ENCODE results near the gene BLTP3A. TPM values are rescaled to one million over a fixed set of nuclear protein-coding genes. Genes with fewer than 3 reads are reported as not detected.

BLTP3A gene
- total and polyA plus RNA-seq, 2 of the 13 experiments (the other 11 are each of a cell fraction or from before 2014, with no cell fraction given): 22.1 to 24.0 TPM

DNA sequence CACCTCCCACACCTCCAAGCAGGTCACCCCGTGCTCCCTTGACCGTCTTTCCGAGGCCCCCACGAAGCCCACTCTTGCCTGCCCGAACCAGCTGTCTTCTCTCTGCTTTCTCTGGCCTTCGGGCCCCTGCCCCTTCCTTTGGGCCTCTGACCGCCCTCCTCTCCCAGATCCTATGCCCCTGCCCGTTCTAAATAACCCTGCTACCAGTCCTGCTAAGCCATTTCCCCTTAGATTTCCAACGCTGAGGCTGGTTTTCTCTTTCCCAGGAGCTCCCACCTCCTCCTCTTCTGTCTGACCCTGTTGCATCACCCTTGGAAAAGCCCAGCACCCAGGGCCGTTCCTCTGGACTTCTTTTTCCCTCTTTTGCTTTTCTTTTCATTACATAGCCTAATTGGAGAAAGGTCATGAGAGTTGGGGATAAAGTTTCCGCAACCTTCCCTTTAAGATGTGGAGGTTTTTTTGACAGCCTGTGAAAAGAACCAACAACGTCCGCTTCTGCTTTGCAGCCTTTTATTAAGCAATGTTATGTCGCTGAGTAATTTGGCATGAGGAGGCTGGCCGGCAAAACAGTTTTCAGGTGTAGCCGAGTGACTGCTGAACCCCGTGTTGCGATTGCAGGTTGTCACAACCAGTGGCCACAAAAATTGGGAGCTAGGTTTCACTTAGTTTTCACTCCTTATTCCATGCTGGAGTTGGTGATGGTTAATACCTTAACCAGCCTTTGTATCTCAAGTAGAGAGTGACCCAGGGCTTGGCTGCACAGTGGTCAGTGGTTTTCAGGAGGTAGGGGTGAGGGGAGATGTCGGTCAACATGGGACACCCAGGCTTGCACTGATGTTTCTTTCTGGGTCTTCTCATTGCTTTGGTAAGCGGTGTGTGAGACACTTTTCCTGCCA, 970 bp downstream of the BLTP3A start (continued):
- TF ChIP-seq SSRP1 (CRISPR knock-in tag; IDR thresholded peaks at IDR 0.05) (peak; percentile 59; the same call in 1 of the 2 replicates), STAG1 (CRISPR knock-in tag; IDR thresholded peaks at IDR 0.05) (no peak), ZNF232 (CRISPR knock-in tag; IDR thresholded peaks at IDR 0.05; ENCODE audit: borderline replicate concordance) (no peak), HDAC1 (CRISPR knock-in tag; IDR thresholded peaks at IDR 0.05) (no peak; the same call in 1 of the 2 replicates), NCOA1 (CRISPR knock-in tag; IDR thresholded peaks at IDR 0.05) (no peak), ZNF788 (CRISPR knock-in tag; IDR thresholded peaks at IDR 0.05; ENCODE audit: borderline replicate concordance) (no peak), KDM1A (CRISPR knock-in tag; IDR thresholded peaks at IDR 0.05) (no peak), ZNF3 (CRISPR knock-in tag; IDR thresholded peaks at IDR 0.05) (no peak; the same call in 1 of the 2 replicates), MEF2D (CRISPR knock-in tag; IDR thresholded peaks at IDR 0.05) (peak; percentile 59; the same call in 1 of the 2 replicates), KLF11 (CRISPR knock-in tag; IDR thresholded peaks at IDR 0.05) (peak; percentile 42; the same call in 1 of the 2 replicates), ZNF235 (CRISPR knock-in tag; IDR thresholded peaks at IDR 0.05; ENCODE audit: borderline replicate concordance) (no peak; the same call in 1 of the 2 replicates), ZNF619 (CRISPR knock-in tag; IDR thresholded peaks at IDR 0.05) (no peak), ZNF792 (CRISPR knock-in tag; IDR thresholded peaks at IDR 0.05) (peak; percentile 9; the same call in 1 of the 2 replicates), JDP2 (CRISPR knock-in tag; IDR thresholded peaks at IDR 0.05; ENCODE audit: borderline replicate concordance) (no peak), ZFP41 (CRISPR knock-in tag; IDR thresholded peaks at IDR 0.05; ENCODE audit: borderline replicate concordance) (no peak), ZNF816 (CRISPR knock-in tag; IDR thresholded peaks at IDR 0.05; ENCODE audit: borderline replicate concordance) (no peak), ZNF121 (CRISPR knock-in tag; IDR thresholded peaks at IDR 0.05) (0 out of 2 replicates have a peak, but pooled peaks have one; percentile 5), HES4 (CRISPR knock-in tag; IDR thresholded peaks at IDR 0.05; ENCODE audit: borderline replicate concordance) (no peak), AKAP8 (CRISPR knock-in tag; IDR thresholded peaks at IDR 0.05) (0 out of 2 replicates have a peak, but pooled peaks have one; percentile 11), CBX5 (CRISPR knock-in tag; IDR thresholded peaks at IDR 0.05; ENCODE audit: borderline replicate concordance) (no peak), IRX3 (CRISPR knock-in tag; IDR thresholded peaks at IDR 0.05; ENCODE audit: borderline replicate concordance, low read depth) (no peak), ZNF274 (CRISPR knock-in tag; IDR thresholded peaks at IDR 0.05) (0 out of 2 replicates have a peak, but pooled peaks have one; percentile 11)
- TF ChIP-seq, protein P1, sequence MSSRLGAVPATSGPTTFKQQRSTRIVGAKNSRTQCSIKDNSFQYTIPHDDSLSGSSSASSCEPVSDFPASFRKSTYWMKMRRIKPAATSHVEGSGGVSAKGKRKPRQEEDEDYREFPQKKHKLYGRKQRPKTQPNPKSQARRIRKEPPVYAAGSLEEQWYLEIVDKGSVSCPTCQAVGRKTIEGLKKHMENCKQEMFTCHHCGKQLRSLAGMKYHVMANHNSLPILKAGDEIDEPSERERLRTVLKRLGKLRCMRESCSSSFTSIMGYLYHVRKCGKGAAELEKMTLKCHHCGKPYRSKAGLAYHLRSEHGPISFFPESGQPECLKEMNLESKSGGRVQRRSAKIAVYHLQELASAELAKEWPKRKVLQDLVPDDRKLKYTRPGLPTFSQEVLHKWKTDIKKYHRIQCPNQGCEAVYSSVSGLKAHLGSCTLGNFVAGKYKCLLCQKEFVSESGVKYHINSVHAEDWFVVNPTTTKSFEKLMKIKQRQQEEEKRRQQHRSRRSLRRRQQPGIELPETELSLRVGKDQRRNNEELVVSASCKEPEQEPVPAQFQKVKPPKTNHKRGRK (CRISPR knock-in tag; IDR thresholded peaks at IDR 0.05): no peak
- TF ChIP-seq, protein P2, sequence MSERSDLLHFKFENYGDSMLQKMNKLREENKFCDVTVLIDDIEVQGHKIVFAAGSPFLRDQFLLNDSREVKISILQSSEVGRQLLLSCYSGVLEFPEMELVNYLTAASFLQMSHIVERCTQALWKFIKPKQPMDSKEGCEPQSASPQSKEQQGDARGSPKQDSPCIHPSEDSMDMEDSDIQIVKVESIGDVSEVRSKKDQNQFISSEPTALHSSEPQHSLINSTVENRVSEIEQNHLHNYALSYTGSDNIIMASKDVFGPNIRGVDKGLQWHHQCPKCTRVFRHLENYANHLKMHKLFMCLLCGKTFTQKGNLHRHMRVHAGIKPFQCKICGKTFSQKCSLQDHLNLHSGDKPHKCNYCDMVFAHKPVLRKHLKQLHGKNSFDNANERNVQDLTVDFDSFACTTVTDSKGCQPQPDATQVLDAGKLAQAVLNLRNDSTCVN (CRISPR knock-in tag; IDR thresholded peaks at IDR 0.05; ENCODE audit: borderline replicate concordance): 0 out of 2 replicates have a peak, but pooled peaks have one; percentile 2
- TF ChIP-seq, protein P3, sequence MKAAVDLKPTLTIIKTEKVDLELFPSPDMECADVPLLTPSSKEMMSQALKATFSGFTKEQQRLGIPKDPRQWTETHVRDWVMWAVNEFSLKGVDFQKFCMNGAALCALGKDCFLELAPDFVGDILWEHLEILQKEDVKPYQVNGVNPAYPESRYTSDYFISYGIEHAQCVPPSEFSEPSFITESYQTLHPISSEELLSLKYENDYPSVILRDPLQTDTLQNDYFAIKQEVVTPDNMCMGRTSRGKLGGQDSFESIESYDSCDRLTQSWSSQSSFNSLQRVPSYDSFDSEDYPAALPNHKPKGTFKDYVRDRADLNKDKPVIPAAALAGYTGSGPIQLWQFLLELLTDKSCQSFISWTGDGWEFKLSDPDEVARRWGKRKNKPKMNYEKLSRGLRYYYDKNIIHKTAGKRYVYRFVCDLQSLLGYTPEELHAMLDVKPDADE (CRISPR knock-in tag; IDR thresholded peaks at IDR 0.05): no peak
- TF ChIP-seq, protein P4, sequence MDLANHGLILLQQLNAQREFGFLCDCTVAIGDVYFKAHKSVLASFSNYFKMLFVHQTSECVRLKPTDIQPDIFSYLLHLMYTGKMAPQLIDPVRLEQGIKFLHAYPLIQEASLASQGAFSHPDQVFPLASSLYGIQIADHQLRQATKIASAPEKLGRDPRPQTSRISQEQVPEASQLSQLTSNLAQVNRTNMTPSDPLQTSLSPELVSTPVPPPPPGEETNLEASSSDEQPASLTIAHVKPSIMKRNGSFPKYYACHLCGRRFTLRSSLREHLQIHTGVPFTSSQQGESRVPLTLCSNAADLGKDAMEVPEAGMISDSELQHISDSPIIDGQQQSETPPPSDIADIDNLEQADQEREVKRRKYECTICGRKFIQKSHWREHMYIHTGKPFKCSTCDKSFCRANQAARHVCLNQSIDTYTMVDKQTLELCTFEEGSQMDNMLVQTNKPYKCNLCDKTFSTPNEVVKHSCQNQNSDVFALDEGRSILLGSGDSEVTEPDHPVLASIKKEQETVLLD (CRISPR knock-in tag; IDR thresholded peaks at IDR 0.05; ENCODE audit: low read depth): no peak

Data from HepG2 (cell line).